AG04449 (cell line): Measurements from ENCODE around the gene SLC7A8.

ENCODE experiments used
- CTCF ChIA-PET: fragments of 350-600 bp; formaldehyde crosslinking; extraction: SDS; loops from one replicate; lab custom pipeline; 2021; ENCODE audit warnings: antibody characterized with exemption; lab: Yijun Ruan, JAX
- POLR2A ChIA-PET: fragments of 400-600, 350-600 bp; formaldehyde crosslinking; extraction: SDS; loops from one replicate; lab custom pipeline; 2020; ENCODE audit warnings: antibody characterized with exemption, inconsistent platforms; lab: Yijun Ruan, JAX
- DNase-seq: peaks from one replicate; pipeline ENCODE4 v3.0.0-alpha.2; 2010; ENCODE audit warnings: low read depth, low spot score
- H3K4me3 ChIP-seq: 2 replicates; pipeline ENCODE4 v1.5.1; 2011; ENCODE audit warnings: low read depth, mild to moderate bottlenecking, control low read depth, low read length
- CTCF ChIP-seq: IDR thresholded peaks from one replicate; pipeline ENCODE4 v1.5.1; 2011; ENCODE audit warnings: mild to moderate bottlenecking, moderate library complexity, low read length, control low read depth, inconsistent platforms; ENCODE audit not compliant: insufficient read depth; ENCODE audit errors: missing control alignments

SLC7A8 gene

DNA sequence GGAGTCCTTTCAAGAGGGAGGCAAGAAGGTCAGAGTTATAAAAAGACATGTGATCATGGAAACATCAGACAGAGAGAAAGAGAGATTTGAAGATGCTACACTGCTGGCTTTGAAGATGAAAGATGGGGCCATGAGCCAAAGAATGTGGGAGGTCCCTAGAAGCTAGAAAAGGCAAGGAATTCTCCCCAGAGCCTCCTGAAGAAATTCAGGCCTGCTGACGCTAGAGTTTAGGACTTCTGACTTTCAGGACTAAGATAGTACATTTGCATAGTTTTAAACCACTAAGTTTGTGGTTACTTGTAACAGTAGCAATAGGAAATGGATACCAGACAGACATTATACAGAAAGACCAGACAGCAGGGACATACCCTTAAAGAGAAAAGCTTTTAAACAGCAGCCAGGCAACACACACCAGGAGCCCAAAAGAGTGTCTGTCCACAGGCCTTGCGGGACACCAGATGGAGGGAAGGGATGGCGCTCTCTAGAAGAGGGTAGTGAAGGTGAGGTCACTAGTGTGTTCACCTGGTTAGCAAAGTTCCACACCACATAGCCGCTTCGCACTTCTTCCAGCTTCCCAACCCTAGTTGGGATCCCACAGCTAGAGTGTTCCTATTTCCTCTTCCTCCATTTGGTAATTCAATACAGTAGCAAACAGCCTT, 34.7 kb downstream of the SLC7A8 start:
- TF ChIP-seq CTCF: no peak
- no peak for DNase-seq
- POLR2A ChIA-PET: no interaction called here
- CTCF ChIA-PET: interaction anchor here (3.0 kb wide), 1 partner anchor 38 kb away, joined by 8 read pairs; no protein-coding TSS in a partner anchor
- H3K4me3 ChIP-seq: no peak overlapping the region

- no peak overlapping the region for H3K4me3 ChIP-seq
- ChIA-PET CTCF (interaction anchor here (3.0 kb wide), 1 partner anchor 39 kb away, joined by 8 read pairs; no protein-coding TSS in a partner anchor), POLR2A (no interaction called here)
- DNase-seq: no peak
- TF ChIP-seq CTCF: no peak
Observed at GRCh38 chr14:23147676-23148075, 35.8 kb downstream of the SLC7A8 start.

DNA sequence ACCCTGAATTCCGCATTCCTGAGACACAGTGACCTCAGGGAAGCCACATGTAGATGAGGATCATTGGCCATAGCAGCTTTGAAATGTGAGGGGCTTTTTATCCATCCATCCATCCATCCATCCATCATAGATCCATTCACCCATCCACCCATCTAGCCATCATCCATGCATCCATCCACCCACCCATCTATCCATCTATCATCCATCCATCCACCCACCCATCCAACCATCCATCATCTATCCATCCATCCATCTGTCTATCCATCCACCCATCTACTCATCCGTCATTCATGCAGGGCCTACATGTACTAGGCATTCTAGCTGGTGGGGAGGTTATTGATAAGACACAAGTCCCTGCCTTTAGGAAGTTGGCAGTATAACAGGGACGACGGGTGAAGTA, 36.5 kb downstream of the SLC7A8 start:
- CTCF ChIA-PET: interaction anchor here (0.9 to 2.0 kb wide), 2 partner anchors 26 to 40 kb away, joined by 3 to 8 read pairs; no protein-coding TSS in a partner anchor
- DNase-seq: no peak
- no peak overlapping the region for H3K4me3 ChIP-seq
- no peak for TF ChIP-seq CTCF
- POLR2A ChIA-PET: no interaction called here

DNA sequence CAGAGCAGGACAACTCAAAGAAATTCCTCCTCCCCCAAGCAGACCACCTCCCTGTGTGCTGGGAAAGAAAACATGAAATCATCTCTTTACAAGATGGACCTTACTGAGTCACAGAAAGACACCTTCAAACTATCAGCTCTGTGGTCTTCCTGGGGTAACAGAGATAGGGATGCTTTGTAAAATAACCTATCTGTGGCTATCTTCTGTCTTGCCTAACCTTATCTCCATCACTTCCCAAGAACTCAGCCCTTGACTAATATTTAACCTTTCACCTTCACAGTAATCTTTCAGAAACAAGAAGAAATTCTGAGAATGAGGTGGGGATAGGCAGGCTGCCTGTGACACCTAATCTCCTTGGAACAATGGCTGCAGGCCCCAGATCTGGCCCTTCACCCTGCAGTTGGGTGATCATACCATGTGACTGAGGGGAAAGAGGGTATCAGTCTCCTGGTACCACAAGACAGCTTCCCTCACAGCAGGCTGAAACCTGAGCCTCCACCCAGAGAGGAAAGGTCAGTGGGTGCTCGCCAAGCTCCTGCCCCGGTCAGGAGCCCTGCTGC, 37.0 kb downstream of the SLC7A8 start:
- CTCF ChIA-PET: interaction anchor here (0.9 to 2.0 kb wide), 3 partner anchors 22 to 40 kb away, joined by 3 to 8 read pairs (median 3); no protein-coding TSS in a partner anchor
- no peak for DNase-seq
- POLR2A ChIA-PET: no interaction called here
- TF ChIP-seq CTCF: no peak
- H3K4me3 ChIP-seq: no peak overlapping the region

- TF ChIP-seq CTCF: no peak
- no peak for DNase-seq
- H3K4me3 ChIP-seq: no peak overlapping the region
- CTCF ChIA-PET: interaction anchor here (1.1 to 6.9 kb wide), 5 partner anchors 21 to 44 kb away, joined by 3 to 64 read pairs (median 5); partner anchors contain the start of gene CEBPE
- POLR2A ChIA-PET: no interaction called here
Observed at GRCh38 chr14:23145794-23146350, 37.6 kb downstream of the SLC7A8 start.

DNA sequence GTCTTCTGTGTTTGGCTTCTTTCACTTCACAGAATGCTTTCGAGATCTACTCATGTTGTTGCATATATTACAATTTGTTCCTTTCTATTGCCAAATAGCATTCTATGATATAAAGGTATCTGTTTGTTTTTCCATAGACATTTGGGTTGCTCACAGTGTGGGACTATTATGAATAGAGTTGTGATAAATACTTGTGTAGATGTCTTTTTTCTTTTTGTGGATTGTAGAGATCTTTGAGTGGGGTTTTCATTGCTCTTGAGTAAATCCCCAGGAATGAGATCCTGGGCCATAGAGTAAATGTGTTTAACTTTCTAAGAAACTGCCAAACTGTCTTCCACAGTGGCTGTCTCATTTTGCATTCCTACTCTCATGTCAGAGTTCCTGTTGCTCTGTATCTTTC, 39.5 kb downstream of the SLC7A8 start:
- no peak for DNase-seq
- no peak overlapping the region for H3K4me3 ChIP-seq
- ChIA-PET CTCF (interaction anchor here (1.5 to 6.9 kb wide), 5 partner anchors 11 to 43 kb away, joined by 3 to 64 read pairs (median 5); partner anchors contain the start of gene CEBPE), POLR2A (no interaction called here)
- no peak for TF ChIP-seq CTCF
